Epithelial cell of proximal tubule (primary cell): ENCODE results near the gene BARHL1. TPM values are rescaled to one million over a fixed set of nuclear protein-coding genes. Genes with fewer than 3 reads are reported as not detected.

Experiments used
- DNase-seq: peaks from one replicate; pipeline ENCODE4 v3.0.0-alpha.2; 2011; ENCODE audit warnings: low read depth
- H3K4me3 ChIP-seq: 2 replicates; pipeline ENCODE4 v1.5.1; 2011; ENCODE audit warnings: low read depth, mild to moderate bottlenecking, low read length
- CTCF ChIP-seq: conservative IDR thresholded peaks from 2 replicates; pipeline ENCODE4 v1.5.1; 2012; ENCODE audit warnings: low read depth, mild to moderate bottlenecking, low read length
- total RNA-seq: library from RNA; depleted of rRNA; stranded (reverse); fragments of >200 nt; gene quantifications from 2 replicates; pipeline ENCODE4 v1.2.3, GENCODE V29; 2015

Gene BARHL1
- total RNA-seq, 1 donor from 2014 or later, result not detected

GRCh38 chr9:132578367-132578932 is 4.0 kb upstream of the BARHL1 start:
- DNase-seq, result no peak
- H3K4me3 ChIP-seq, result no peak overlapping the region
- no peak for TF ChIP-seq CTCF

GRCh38 chr9:132579427-132579798 is 3.0 kb upstream of the BARHL1 start:
- TF ChIP-seq CTCF, result no peak
- H3K4me3 ChIP-seq, result no peak overlapping the region
- no peak for DNase-seq

GRCh38 chr9:132582786-132583583 is 579 bp downstream of the BARHL1 start:
- no peak for DNase-seq
- H3K4me3 ChIP-seq, result no peak overlapping the region
- TF ChIP-seq CTCF, result no peak

GRCh38 chr9:132583584-132584304 is 1.3 kb downstream of the BARHL1 start:
- TF ChIP-seq CTCF, result no peak
- DNase-seq, result no peak

GRCh38 chr9:132584601-132585560 is 2.5 kb downstream of the BARHL1 start:
- no peak overlapping the region for H3K4me3 ChIP-seq
- TF ChIP-seq CTCF, result no peak
- no peak for DNase-seq

More at GRCh38 chr9:132583584-132584304, 1.3 kb downstream of the BARHL1 start:
- no peak overlapping the region for H3K4me3 ChIP-seq
